ENCODE data around the gene HYDIN. TPM values are rescaled to one million over a fixed set of nuclear protein-coding genes. Genes with fewer than 3 reads are reported as not detected.

The HYDIN gene
- total RNA-seq, 4 donors from 2014 or later = 0.40 to 1.1 (median 0.47) TPM; not detected in 1

DNA sequence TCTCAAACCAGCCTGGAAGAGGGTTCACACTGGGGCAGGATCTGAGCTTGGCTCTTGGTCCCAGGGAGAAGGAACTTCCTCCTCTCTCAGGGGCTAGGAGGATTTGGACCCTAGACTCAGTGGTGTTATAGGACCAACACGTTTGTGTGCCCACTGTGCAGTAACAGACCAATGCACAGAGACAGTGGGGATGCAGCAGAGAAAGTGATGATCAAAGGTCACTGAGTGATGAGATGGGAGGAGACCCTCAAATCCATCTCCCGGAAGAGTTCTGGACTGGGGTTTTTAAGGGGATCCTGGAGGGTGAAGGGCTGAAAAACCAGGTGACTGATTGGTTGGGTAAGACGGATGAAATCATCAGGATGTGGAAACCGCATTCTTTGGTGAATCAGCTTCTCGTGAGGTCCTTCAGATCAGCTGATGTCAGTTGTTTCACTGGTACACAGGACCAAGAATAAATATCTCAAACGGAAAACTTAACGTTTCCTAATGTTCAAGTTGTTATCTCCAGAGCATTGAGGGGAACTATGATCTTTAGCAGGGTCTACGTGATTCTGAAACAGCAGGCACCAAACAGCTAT, 426.3 kb downstream of the HYDIN start:
- Histone ChIP-seq H3K9me3 (peaks cover 3% of the 10 kb centered on the region), H3K27ac (no peak overlapping the region), H3K36me3 (no peaks in the 10 kb centered on the region), H3K4me3 (no peak overlapping the region), H3K27me3 (peaks cover 9% of the 10 kb centered on the region), H3K4me1 (peaks cover 15% of the 10 kb centered on the region)
- 76% methylated on average over 8 of the region's 8 CpGs for WGBS
- no peak for DNase-seq (ENCODE audit: low spot score in 2 of 2)
- TF ChIP-seq POLR2A (IDR thresholded peaks at IDR 0.05) (no peak), POLR2AphosphoS5 (IDR thresholded peaks at IDR 0.05) (no peak), CTCF (IDR thresholded peaks at IDR 0.05) (no peak)

- no peak for DNase-seq (ENCODE audit: low spot score in 2 of 2)
- Histone ChIP-seq H3K36me3 (peaks cover 4% of the 10 kb centered on the region), H3K4me3 (no peak overlapping the region), H3K9me3 (peaks cover 3% of the 10 kb centered on the region), H3K27me3 (peaks cover 9% of the 10 kb centered on the region), H3K4me1 (peaks cover 22% of the 10 kb centered on the region), H3K27ac (no peak overlapping the region)
- no peak for TF ChIP-seq EP300 (IDR thresholded peaks at IDR 0.05)
- no peak for TF ChIP-seq POLR2AphosphoS5 (IDR thresholded peaks at IDR 0.05)
- TF ChIP-seq CTCF (IDR thresholded peaks at IDR 0.05) = no peak
- no peak for TF ChIP-seq POLR2A (IDR thresholded peaks at IDR 0.05)
These were observed 427.2 kb downstream of the HYDIN start for GRCh38 chr16:70803319-70803718.

- Histone ChIP-seq H3K27me3 (peaks cover 7% of the 10 kb centered on the region), H3K27ac (no peak overlapping the region), H3K4me1 (peaks cover 23% of the 10 kb centered on the region), H3K36me3 (peaks cover 8% of the 10 kb centered on the region), H3K4me3 (peak overlapping the region; percentile 95), H3K9me3 (peaks cover 3% of the 10 kb centered on the region)
- WGBS = 73% methylated on average over 3 of the region's 3 CpGs
- no peak for TF ChIP-seq EP300 (IDR thresholded peaks at IDR 0.05)
- no peak for TF ChIP-seq CTCF (IDR thresholded peaks at IDR 0.05)
- TF ChIP-seq POLR2A (IDR thresholded peaks at IDR 0.05) = no peak
- TF ChIP-seq POLR2AphosphoS5 (IDR thresholded peaks at IDR 0.05) = no peak
- no peak for DNase-seq (ENCODE audit: low spot score in 2 of 2)
These were observed 428.9 kb downstream of the HYDIN start for GRCh38 chr16:70801611-70802010.

GRCh38 chr16:70800781-70801480, 429.6 kb downstream of the HYDIN start, which contains the start of gene VAC14:
VAC14 (minus strand) TSS chr16:70801158; CDS start chr16:70800900, 258 bp downstream.
- Histone ChIP-seq H3K4me3 (peak within 1 kb of the TSS; percentile 95), H3K27me3 (peaks cover 4% of the 10 kb centered on the region), H3K36me3 (peaks cover 8% of the 10 kb centered on the region), H3K4me1 (peaks cover 23% of the 10 kb centered on the region), H3K9me3 (peaks cover 3% of the 10 kb centered on the region), H3K27ac (peak within 1 kb of the TSS; percentile 78)
- peak; percentile 96 to 97 for DNase-seq (ENCODE audit: low spot score in 2 of 2)
- WGBS = 2% methylated on average over 19 of the region's 64 CpGs
- TF ChIP-seq CTCF (IDR thresholded peaks at IDR 0.05) (no peak), POLR2AphosphoS5 (IDR thresholded peaks at IDR 0.05) (peak in 2 of 3 donors; percentile 57 to 84), EP300 (IDR thresholded peaks at IDR 0.05) (no peak), POLR2A (IDR thresholded peaks at IDR 0.05) (peak in 1 of 2 donors; percentile 57)

- no peak for TF ChIP-seq POLR2A (IDR thresholded peaks at IDR 0.05)
- 12% methylated on average over 6 of the region's 7 CpGs for WGBS
- Histone ChIP-seq H3K4me1 (peaks cover 23% of the 10 kb centered on the region), H3K36me3 (peaks cover 8% of the 10 kb centered on the region), H3K27me3 (peaks cover 4% of the 10 kb centered on the region), H3K9me3 (peaks cover 3% of the 10 kb centered on the region), H3K27ac (no peak overlapping the region), H3K4me3 (peak overlapping the region; percentile 95)
- no peak for DNase-seq (ENCODE audit: low spot score in 2 of 2)
These were observed 430.2 kb downstream of the HYDIN start for GRCh38 chr16:70800311-70800710.

Data from suprapubic skin (tissue), 4 donors.